ENCODE data around the gene GNMT.

GRCh38 chr6:42936398-42936797, 24.2 kb upstream of the GNMT start:
- TF ChIP-seq POLR2AphosphoS5 (IDR thresholded peaks at IDR 0.05; ENCODE audit: low read depth, low read length) (no peak), POLR2A (IDR thresholded peaks at IDR 0.05; ENCODE audit: low read depth, low read length) (no peak), TAF1 (IDR thresholded peaks at IDR 0.05; ENCODE audit: low read depth, low read length) (no peak), POU2F2 (IDR thresholded peaks at IDR 0.05; ENCODE audit: low read depth, low read length) (no peak), SPI1 (IDR thresholded peaks at IDR 0.05; ENCODE audit: low read depth, low read length) (no peak)

Measured in GM12891 (cell line).